SH-SY5Y (cell line): Measurements from ENCODE around the gene SLC34A1.

ENCODE experiments used
- GATA2 ChIP-seq: IDR thresholded peaks from 2 replicates; pipeline ENCODE4 v1.6.1; 2011; ENCODE audit warnings: mild to moderate bottlenecking, low read depth, low read length
- GATA3 ChIP-seq: IDR thresholded peaks from 2 replicates; pipeline ENCODE4 v1.6.1; 2011; ENCODE audit warnings: low read depth, mild to moderate bottlenecking, low read length, moderate library complexity

DNA sequence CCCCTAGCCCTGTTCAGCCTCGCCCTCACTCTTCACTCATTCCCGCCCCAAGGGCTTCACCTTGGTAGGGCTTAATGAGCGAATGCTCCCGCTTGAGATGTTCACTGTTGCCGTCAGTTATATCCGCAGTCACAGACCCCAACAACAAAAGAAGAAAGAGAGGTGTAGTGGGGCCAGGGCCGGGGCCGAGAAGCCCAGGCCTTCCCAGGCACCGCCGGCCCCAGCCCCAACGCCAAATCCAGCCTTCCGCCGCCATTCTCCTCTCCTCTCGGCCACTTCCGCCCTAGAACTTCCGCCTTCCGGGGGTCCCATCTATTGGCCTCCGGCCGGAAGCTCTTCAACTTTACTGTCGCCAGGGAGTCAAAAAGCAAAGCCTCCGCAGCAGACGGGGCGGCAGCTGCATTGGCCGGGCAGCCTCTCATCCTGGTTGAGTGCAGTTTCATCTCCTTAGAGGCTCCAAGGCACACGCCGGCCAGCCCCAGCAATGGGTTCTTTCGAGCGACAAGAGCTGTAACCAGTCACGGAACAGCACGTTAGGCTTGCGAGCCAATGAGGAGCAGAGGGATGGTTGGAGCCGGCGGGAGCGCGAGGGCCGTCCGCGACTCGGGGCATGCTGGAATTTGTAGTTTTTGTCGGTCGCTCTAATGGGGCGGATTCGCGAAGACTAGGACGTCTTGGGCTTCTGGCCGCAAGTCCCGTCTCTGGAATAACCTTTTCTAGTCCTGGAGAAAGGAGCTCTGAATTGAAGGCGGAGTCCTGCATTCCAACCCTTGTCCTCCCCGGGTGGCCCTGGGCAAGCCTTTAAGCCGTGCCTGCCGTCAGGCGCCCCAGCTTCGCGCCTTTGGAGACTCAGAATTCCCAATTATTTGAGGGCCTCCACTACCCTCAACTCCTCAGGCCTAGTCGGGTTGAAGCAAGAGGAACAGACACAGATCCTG lies 32.6 kb upstream of the SLC34A1 start, which contains the start of gene LMAN2:
- TF ChIP-seq GATA2 = no peak
- TF ChIP-seq GATA3 = no peak
